ENCODE measurements around the gene ZKSCAN5.
"Not testable (repeated sequence)": the region's sequence is repeated elsewhere in the genome, so short reads cannot be mapped to it uniquely, and the experiment has no call there.

Gene ZKSCAN5

DNA sequence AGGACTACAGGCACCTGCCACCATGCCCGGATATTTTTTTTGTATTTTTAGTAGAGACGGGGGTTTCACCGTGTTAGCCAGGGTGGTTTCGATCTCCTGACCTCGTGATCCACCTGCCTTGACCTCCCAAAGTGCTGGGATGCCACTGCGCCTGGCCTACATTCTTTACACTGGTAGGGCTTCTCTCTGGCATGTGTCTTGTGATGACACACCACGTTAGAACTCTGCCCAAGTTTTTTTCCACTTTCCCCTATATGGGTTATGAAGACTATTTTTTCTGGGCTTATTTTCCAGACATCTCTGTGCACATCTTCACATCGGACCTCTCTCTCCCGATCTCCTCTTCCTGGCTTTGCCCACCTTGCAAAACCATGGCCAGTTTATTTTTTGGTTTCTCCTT lies 36.8 kb downstream of the ZKSCAN5 start:
- Histone ChIP-seq H3K9me3 (ENCODE audit: insufficient read depth, low read length) (peaks cover 7% of the 10 kb centered on the region; the same call in 1 of the 2 replicates), H3K27me3 (ENCODE audit: insufficient read depth, insufficient read length) (no peaks in the 10 kb centered on the region), H3K36me3 (ENCODE audit: insufficient read depth, insufficient read length, low read length) (peaks cover 5% of the 10 kb centered on the region), H3K4me1 (ENCODE audit: insufficient read depth, insufficient read length) (no peaks in the 10 kb centered on the region), H3K9ac (ENCODE audit: insufficient read length, low read depth) (no peak overlapping the region), H3K4me3 (ENCODE audit: insufficient read length, low read depth) (no peak overlapping the region)
- DNase-seq (ENCODE audit: low read depth, low spot score): no peak
- TF ChIP-seq SUZ12 (IDR thresholded peaks at IDR 0.05; ENCODE audit: extremely low read depth, insufficient read depth, insufficient read length): no peak
- no peak for TF ChIP-seq ZNF274 (IDR thresholded peaks at IDR 0.05; ENCODE audit: low read depth, low read length)
- no peak for TF ChIP-seq YY1 (IDR thresholded peaks at IDR 0.05; ENCODE audit: insufficient read depth, insufficient read length)

DNA sequence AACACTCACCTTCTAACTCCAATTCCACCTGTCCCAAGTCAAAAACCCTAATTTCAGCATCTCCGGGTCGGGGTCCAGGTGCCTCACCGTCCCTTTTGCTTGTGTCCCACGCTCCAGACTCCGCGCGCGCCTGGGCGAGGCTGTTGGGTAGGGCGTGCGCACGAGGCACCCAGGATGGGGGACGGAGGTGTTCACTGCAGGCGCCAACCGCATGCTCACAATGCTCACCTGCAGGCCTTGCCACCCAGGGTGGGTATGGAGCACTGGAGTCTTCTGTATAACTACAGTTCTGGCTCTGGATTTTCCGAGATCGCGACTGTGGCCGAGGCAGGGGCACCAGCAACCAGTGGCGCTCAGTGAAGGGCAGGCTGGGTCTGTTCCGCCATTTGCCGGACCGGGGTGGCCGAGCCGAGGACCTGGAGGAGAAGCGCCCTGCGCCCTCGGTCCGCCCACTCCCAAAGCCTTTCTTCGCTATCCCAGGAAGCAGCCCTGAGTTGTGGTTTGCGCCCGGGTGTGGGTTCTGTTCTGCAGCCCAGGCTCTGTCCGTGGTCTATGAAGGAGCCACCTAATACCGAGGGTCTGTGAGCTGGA lies 38.7 kb downstream of the ZKSCAN5 start:
- H3K27me3 ChIP-seq (ENCODE audit: insufficient read depth, insufficient read length): no peaks in the 10 kb centered on the region
- DNase-seq (ENCODE audit: low read depth, low spot score): no peak
- peaks cover 18% of the 10 kb centered on the region for H3K36me3 ChIP-seq (ENCODE audit: insufficient read depth, insufficient read length, low read length)
- H3K4me3 ChIP-seq (ENCODE audit: insufficient read length, low read depth): no peak overlapping the region
- no peak for TF ChIP-seq ZNF274 (IDR thresholded peaks at IDR 0.05; ENCODE audit: low read depth, low read length)
- no peak for TF ChIP-seq YY1 (IDR thresholded peaks at IDR 0.05; ENCODE audit: insufficient read depth, insufficient read length)
- no peak for TF ChIP-seq SUZ12 (IDR thresholded peaks at IDR 0.05; ENCODE audit: extremely low read depth, insufficient read depth, insufficient read length)
- no peak overlapping the region for H3K9ac ChIP-seq (ENCODE audit: insufficient read length, low read depth)
- no peaks in the 10 kb centered on the region for H3K4me1 ChIP-seq (ENCODE audit: insufficient read depth, insufficient read length)
- peaks cover 7% of the 10 kb centered on the region; the same call in 1 of the 2 replicates for H3K9me3 ChIP-seq (ENCODE audit: insufficient read depth, low read length)

DNA sequence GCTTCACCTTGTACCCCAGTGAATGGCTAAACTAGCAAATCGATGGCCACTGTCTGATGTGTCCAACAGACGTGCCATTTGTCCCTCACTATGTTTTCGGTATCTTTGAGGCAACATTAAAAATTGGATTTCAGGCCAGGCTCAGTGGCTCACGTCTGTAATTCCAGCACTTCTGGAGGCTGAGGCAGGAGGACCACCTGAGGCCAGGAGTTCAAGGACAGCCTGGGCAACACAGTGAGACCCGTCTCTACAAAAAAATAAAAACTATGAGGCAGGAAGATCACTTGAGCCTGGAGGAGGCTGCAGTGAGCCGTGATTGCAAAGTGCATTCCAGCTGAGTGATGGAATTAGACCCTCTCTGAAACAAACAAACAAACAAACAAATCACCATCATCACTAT lies 39.5 kb downstream of the ZKSCAN5 start:
- no peak for DNase-seq (ENCODE audit: low read depth, low spot score)
- H3K36me3 ChIP-seq (ENCODE audit: insufficient read depth, insufficient read length, low read length): peaks cover 22% of the 10 kb centered on the region
- TF ChIP-seq ZNF274 (IDR thresholded peaks at IDR 0.05; ENCODE audit: low read depth, low read length) (no peak), YY1 (IDR thresholded peaks at IDR 0.05; ENCODE audit: insufficient read depth, insufficient read length) (no peak), SUZ12 (IDR thresholded peaks at IDR 0.05; ENCODE audit: extremely low read depth, insufficient read depth, insufficient read length) (no peak)
- H3K9ac ChIP-seq (ENCODE audit: insufficient read length, low read depth): no peak overlapping the region
- no peak overlapping the region for H3K4me3 ChIP-seq (ENCODE audit: insufficient read length, low read depth)
- H3K4me1 ChIP-seq (ENCODE audit: insufficient read depth, insufficient read length): no peaks in the 10 kb centered on the region
- H3K9me3 ChIP-seq (ENCODE audit: insufficient read depth, low read length): peaks cover 7% of the 10 kb centered on the region; the same call in 1 of the 2 replicates
- no peaks in the 10 kb centered on the region for H3K27me3 ChIP-seq (ENCODE audit: insufficient read depth, insufficient read length)

DNA sequence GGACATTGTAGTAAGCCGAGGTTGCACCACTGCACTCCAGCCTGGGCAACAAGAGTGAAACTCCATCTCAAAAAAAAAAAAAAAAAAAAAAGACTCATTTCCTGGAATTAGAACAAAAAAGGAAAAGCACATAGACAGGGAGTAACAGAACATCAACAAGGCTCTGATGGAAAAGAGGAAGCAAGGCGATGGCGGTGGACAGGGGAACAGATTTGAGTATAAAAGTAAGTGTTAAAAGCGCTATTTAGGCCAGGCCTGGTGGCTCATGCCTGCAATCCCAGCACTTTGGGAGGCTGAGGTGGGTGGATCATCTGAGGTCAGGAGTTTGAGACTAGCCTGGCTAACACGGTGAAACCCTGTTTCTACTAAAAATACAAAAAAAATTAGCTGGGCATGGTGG lies 40.8 kb downstream of the ZKSCAN5 start:
- not testable (repeated sequence) for DNase-seq (ENCODE audit: low read depth, low spot score); H3K9ac ChIP-seq (ENCODE audit: insufficient read length, low read depth); H3K4me3 ChIP-seq (ENCODE audit: insufficient read length, low read depth); H3K9me3 ChIP-seq (ENCODE audit: insufficient read depth, low read length); H3K27me3 ChIP-seq (ENCODE audit: insufficient read depth, insufficient read length); H3K4me1 ChIP-seq (ENCODE audit: insufficient read depth, insufficient read length)
- H3K36me3 ChIP-seq (ENCODE audit: insufficient read depth, insufficient read length, low read length): peaks cover 22% of the 10 kb centered on the region

DNA sequence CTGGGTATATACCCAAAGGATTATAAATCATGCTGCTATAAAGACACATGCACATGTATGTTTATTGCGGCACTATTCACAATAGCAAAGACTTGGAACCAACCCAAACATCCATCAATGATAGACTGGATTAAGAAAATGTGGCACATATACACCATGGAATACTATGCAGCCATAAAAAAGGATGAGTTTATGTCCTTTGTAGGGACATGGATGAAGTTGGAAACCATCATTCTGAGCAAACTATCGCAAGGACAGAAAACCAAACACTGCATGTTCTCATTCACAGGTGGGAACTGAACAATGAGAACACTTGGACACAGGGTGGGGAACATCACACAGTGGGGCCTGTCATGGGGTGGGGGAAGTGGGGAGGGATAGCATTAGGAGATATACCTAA lies 45.1 kb downstream of the ZKSCAN5 start:
- H3K4me1 ChIP-seq (ENCODE audit: insufficient read depth, insufficient read length); H3K4me3 ChIP-seq (ENCODE audit: insufficient read length, low read depth); DNase-seq (ENCODE audit: low read depth, low spot score); H3K9ac ChIP-seq (ENCODE audit: insufficient read length, low read depth); H3K27me3 ChIP-seq (ENCODE audit: insufficient read depth, insufficient read length); H3K9me3 ChIP-seq (ENCODE audit: insufficient read depth, low read length): not testable (repeated sequence)
- peaks cover 26% of the 10 kb centered on the region for H3K36me3 ChIP-seq (ENCODE audit: insufficient read depth, insufficient read length, low read length)

DNA sequence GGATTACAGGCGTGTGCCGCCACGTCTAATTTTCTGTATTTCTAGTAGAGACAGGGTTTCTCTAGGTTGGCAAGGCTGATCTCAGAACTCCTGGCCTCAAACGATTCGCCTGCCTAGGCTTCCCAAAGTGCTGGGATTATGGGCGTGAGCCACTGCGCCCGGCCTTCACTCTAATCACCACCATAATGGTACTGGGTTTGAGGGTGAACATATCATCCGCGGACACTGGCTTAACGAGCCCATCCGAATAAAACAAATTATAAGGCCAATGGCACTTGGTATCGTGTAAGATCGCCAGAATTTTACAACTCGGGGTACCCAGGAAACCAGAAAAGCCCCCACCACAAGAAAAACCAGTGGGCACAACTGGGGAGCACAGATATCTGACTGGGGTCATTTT lies 46.9 kb downstream of the ZKSCAN5 start:
- Histone ChIP-seq H3K27me3 (ENCODE audit: insufficient read depth, insufficient read length) (no peaks in the 10 kb centered on the region), H3K4me3 (ENCODE audit: insufficient read length, low read depth) (peak overlapping the region; percentile 96), H3K9ac (ENCODE audit: insufficient read length, low read depth) (peak overlapping the region; percentile 98), H3K36me3 (ENCODE audit: insufficient read depth, insufficient read length, low read length) (peaks cover 35% of the 10 kb centered on the region), H3K9me3 (ENCODE audit: insufficient read depth, low read length) (no peaks in the 10 kb centered on the region), H3K4me1 (ENCODE audit: insufficient read depth, insufficient read length) (no peaks in the 10 kb centered on the region)
- no peak for DNase-seq (ENCODE audit: low read depth, low spot score)
- TF ChIP-seq SUZ12 (IDR thresholded peaks at IDR 0.05; ENCODE audit: extremely low read depth, insufficient read depth, insufficient read length) (no peak), ZNF274 (IDR thresholded peaks at IDR 0.05; ENCODE audit: low read depth, low read length) (no peak)

DNA sequence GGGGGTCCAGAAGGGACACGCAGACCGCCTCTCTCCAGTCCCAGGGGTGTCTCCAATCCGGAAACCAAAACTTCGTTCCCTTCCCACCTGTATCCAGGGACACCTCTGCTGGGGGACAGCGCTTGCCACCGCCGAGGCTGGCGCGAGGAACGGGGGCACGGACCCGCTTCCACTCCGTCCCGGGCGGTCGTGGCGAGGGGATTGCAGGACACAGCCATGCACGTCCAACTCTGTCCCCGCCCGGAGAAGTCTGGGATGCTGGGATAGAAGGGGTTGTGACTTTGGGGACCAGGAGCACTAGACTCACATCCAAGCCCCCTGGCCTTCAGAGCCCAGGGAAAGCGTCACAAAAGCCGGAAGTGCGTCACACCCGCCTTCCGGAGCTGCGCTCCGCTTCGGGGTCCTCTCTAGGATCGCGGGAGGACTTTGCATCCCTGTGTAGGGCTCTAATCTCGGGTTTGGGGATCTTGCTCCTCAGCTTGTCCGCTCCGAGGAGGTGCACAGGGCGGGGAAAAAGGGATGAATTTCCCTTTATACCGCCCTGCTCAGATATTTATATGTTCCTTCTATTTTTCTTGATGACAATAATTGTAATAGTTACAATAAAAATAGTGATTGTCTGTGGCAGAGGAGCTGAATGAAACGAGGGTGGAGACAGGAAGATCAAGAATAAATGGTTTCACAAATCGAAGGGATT lies 47.5 kb downstream of the ZKSCAN5 start, which contains the start of gene FAM200A:
Gene FAM200A, minus strand, starts transcription at position 348 of the 697 bp plus-strand sequence. CDS start 3,707 bp downstream, outside the sequence.
- Histone ChIP-seq H3K27me3 (ENCODE audit: insufficient read depth, insufficient read length) (no peaks in the 10 kb centered on the region), H3K4me3 (ENCODE audit: insufficient read length, low read depth) (peak within 1 kb of the TSS; percentile 96), H3K4me1 (ENCODE audit: insufficient read depth, insufficient read length) (no peaks in the 10 kb centered on the region), H3K9ac (ENCODE audit: insufficient read length, low read depth) (peak within 1 kb of the TSS; percentile 98), H3K9me3 (ENCODE audit: insufficient read depth, low read length) (no peaks in the 10 kb centered on the region), H3K36me3 (ENCODE audit: insufficient read depth, insufficient read length, low read length) (peaks cover 37% of the 10 kb centered on the region)
- TF ChIP-seq SUZ12 (IDR thresholded peaks at IDR 0.05; ENCODE audit: extremely low read depth, insufficient read depth, insufficient read length): no peak
- no peak for TF ChIP-seq YY1 (IDR thresholded peaks at IDR 0.05; ENCODE audit: insufficient read depth, insufficient read length)
- TF ChIP-seq ZNF274 (IDR thresholded peaks at IDR 0.05; ENCODE audit: low read depth, low read length): no peak
- DNase-seq (ENCODE audit: low read depth, low spot score): peak; percentile 92
